ENCODE results near the gene PMP22. TPM values are rescaled to one million over a fixed set of nuclear protein-coding genes. Genes with fewer than 3 reads are reported as not detected.

PMP22 gene
- total RNA-seq, 4 donors from 2014 or later, result 104 to 246 (median 155) TPM

GRCh38 chr17:15257796-15258512 is 7.2 kb downstream of the PMP22 start:
- H3K4me1 ChIP-seq, result peaks cover 20 to 26% of the 10 kb centered on the region in 2 donors
- no peaks in the 10 kb centered on the region for H3K9me3 ChIP-seq
- TF ChIP-seq POLR2A (IDR thresholded peaks at IDR 0.05) (no peak), CTCF (IDR thresholded peaks at IDR 0.05) (no peak)
- H3K27me3 ChIP-seq, result no peaks in the 10 kb centered on the region
- intact Hi-C loops (cut with DNase I; ENCODE audit: low total_unique reads), result no loop called here
- DNase-seq, result no peak
- peak overlapping the region; percentile 98 to 99 for H3K27ac ChIP-seq
- no peaks in the 10 kb centered on the region for H3K36me3 ChIP-seq
- peak overlapping the region in 1 of 2 donors; percentile 22 for H3K4me3 ChIP-seq

- intact Hi-C loops (cut with DNase I; ENCODE audit: low total_unique reads), result no loop called here
- DNase-seq, result peak; percentile 77 to 79
- peaks cover 23 to 26% of the 10 kb centered on the region in 2 donors for H3K4me1 ChIP-seq
- H3K27ac ChIP-seq, result peak overlapping the region; percentile 35 to 98
- peak overlapping the region in 1 of 2 donors; percentile 22 for H3K4me3 ChIP-seq
- no peaks in the 10 kb centered on the region for H3K27me3 ChIP-seq
- TF ChIP-seq POLR2A (IDR thresholded peaks at IDR 0.05) (no peak), CTCF (IDR thresholded peaks at IDR 0.05) (peak; percentile 81 to 92 (median 90))
- H3K9me3 ChIP-seq, result no peaks in the 10 kb centered on the region
- H3K36me3 ChIP-seq, result no peaks in the 10 kb centered on the region
Measured at GRCh38 chr17:15257258-15257788, 7.8 kb downstream of the PMP22 start.

- TF ChIP-seq POLR2A (IDR thresholded peaks at IDR 0.05) (no peak), CTCF (IDR thresholded peaks at IDR 0.05) (no peak)
- Histone ChIP-seq H3K4me1 (peaks cover 23 to 26% of the 10 kb centered on the region in 2 donors), H3K27me3 (no peaks in the 10 kb centered on the region), H3K27ac (peak overlapping the region; percentile 35 to 98), H3K9me3 (no peaks in the 10 kb centered on the region), H3K36me3 (no peaks in the 10 kb centered on the region), H3K4me3 (no peak overlapping the region)
- intact Hi-C loops (cut with DNase I; ENCODE audit: low total_unique reads), result no loop called here
- DNase-seq, result no peak
Measured at GRCh38 chr17:15256689-15257088, 8.4 kb downstream of the PMP22 start.

- Histone ChIP-seq H3K4me1 (peaks cover 23 to 26% of the 10 kb centered on the region in 2 donors), H3K27me3 (no peaks in the 10 kb centered on the region), H3K4me3 (no peak overlapping the region), H3K36me3 (no peaks in the 10 kb centered on the region), H3K27ac (peak overlapping the region; percentile 37 to 98), H3K9me3 (no peaks in the 10 kb centered on the region)
- intact Hi-C loops (cut with DNase I; ENCODE audit: low total_unique reads), result no loop called here
- TF ChIP-seq POLR2A (IDR thresholded peaks at IDR 0.05), result no peak
- TF ChIP-seq CTCF (IDR thresholded peaks at IDR 0.05), result no peak
- DNase-seq, result peak; percentile 46 to 61
Measured at GRCh38 chr17:15255713-15256454, 9.2 kb downstream of the PMP22 start.

Measured in uterus (tissue), 4 donors.